Smooth muscle cell (in vitro differentiated cells): Measurements from ENCODE around the gene ADPRM. TPM values are rescaled to one million over a fixed set of nuclear protein-coding genes. Genes with fewer than 3 reads are reported as not detected.

Experiments
- DNase-seq: peaks from one replicate; lab custom pipeline; 2025; ENCODE audit not compliant: unreplicated experiment; lab: John Stamatoyannopoulos, UW
- H2AFZ ChIP-seq: fragments of 200-600 bp; sonication (generic); 2 replicates; pipeline ENCODE4 v1.6.0; 2016; ENCODE audit warnings: antibody characterized with exemption, low read depth, mild to moderate bottlenecking
- H3F3A ChIP-seq: fragments of 200-600 bp; sonication (generic); 2 replicates; pipeline ENCODE4 v1.6.0; 2017; ENCODE audit warnings: antibody characterized with exemption, low read depth
- H3K27ac ChIP-seq: fragments of 200-600 bp; sonication (generic); 2 replicates; pipeline ENCODE4 v1.5.1; 2016; ENCODE audit warnings: low read depth, mild to moderate bottlenecking
- H3K27me3 ChIP-seq: fragments of 200-600 bp; sonication (generic); 2 replicates; pipeline ENCODE4 v1.6.1; 2016; ENCODE audit warnings: low read depth, mild to moderate bottlenecking
- H3K36me3 ChIP-seq: fragments of 200-600 bp; sonication (generic); 2 replicates; pipeline ENCODE4 v1.5.1; 2016; ENCODE audit warnings: low read depth
- H3K4me1 ChIP-seq: fragments of 200-600 bp; sonication (generic); 2 replicates; pipeline ENCODE4 v1.5.1; 2016; ENCODE audit warnings: low read depth
- H3K4me2 ChIP-seq: fragments of 200-600 bp; sonication (generic); 2 replicates; pipeline ENCODE4 v1.6.0; 2016; ENCODE audit warnings: mild to moderate bottlenecking
- H3K4me3 ChIP-seq: fragments of 200-600 bp; sonication (generic); 2 replicates; pipeline ENCODE4 v1.5.1; 2016; ENCODE audit warnings: mild to moderate bottlenecking
- H3K79me2 ChIP-seq: fragments of 200-600 bp; sonication (generic); 2 replicates; pipeline ENCODE4 v1.6.0; 2016; ENCODE audit warnings: low read depth, mild to moderate bottlenecking
- H3K9ac ChIP-seq: fragments of 200-600 bp; sonication (generic); 2 replicates; pipeline ENCODE4 v1.6.0; 2016; ENCODE audit warnings: low read depth
- H3K9me3 ChIP-seq: fragments of 200-600 bp; sonication (generic); replicated peaks from 2 replicates; pipeline ENCODE4 v1.5.1; 2016; ENCODE audit warnings: low read depth
- H4K20me1 ChIP-seq: fragments of 200-600 bp; sonication (generic); 2 replicates; pipeline ENCODE4 v1.6.0; 2016; ENCODE audit warnings: low read depth
- WGBS: methylation state at CpG from one replicate; pipeline ENCODE4 v1.1.7; 2016; ENCODE audit warnings: low lambda C conversion rate; 5-methylcytosine and 5-hydroxymethylcytosine counted together
- polyA plus RNA-seq: library from polyadenylated mRNA; unstranded; fragments of >200 nt; fragmentation: Nextera tagmentation; extraction: Ambion mirVana; gene quantifications from 2 replicates; pipeline ENCODE4 v1.2.1, GENCODE V29; 2016
- total RNA-seq: library from RNA; depleted of rRNA; stranded (reverse); fragments of >200 nt; gene quantifications from 2 replicates; pipeline ENCODE4 v1.2.3, GENCODE V29; 2014
- TF ChIP-seq, protein P1 (sequence below): fragments of 200-600 bp; sonication (generic); IDR thresholded peaks from 2 replicates; pipeline ENCODE4 v1.5.1; 2017; ENCODE audit warnings: borderline replicate concordance, mild to moderate bottlenecking, antibody characterized with exemption; ENCODE audit not compliant: insufficient read depth, poor library complexity, severe bottlenecking

ADPRM gene
- total and polyA plus RNA-seq, 2 experiments from 2014 or later, result 8.3 to 11.3 TPM

DNA sequence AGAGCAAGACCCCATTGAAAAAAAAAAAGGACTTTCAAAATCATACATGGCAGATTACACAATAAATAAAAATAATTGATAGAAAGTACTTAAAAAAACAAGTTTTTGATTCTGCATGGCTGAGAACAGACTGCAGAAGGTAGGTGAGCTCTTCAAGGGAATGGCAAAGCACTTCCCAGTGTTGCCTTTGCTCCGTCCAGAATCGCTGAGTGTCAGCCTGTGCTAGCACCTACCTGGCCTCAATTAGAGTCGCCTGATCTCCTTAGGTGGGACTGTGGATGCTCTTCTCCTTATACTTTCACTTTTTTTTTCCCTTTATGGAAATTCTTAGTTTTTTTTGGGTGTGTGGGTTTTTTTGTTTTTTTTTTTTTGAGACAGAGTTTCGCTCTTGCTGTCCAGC, 38.4 kb downstream of the ADPRM start:
- no peak overlapping the region for H2AFZ ChIP-seq
- H4K20me1 ChIP-seq, result no peaks in the 10 kb centered on the region
- no peak overlapping the region for H3K4me2 ChIP-seq
- no peak overlapping the region for H3K4me3 ChIP-seq
- peaks cover 4% of the 10 kb centered on the region for H3F3A ChIP-seq
- H3K9ac ChIP-seq, result no peak overlapping the region
- H3K27ac ChIP-seq, result no peak overlapping the region
- H3K4me1 ChIP-seq, result peaks cover 5% of the 10 kb centered on the region
- no peaks in the 10 kb centered on the region for H3K9me3 ChIP-seq
- H3K36me3 ChIP-seq, result no peaks in the 10 kb centered on the region
- 88% methylated on average over 4 of the region's 4 CpGs for WGBS
- TF ChIP-seq, protein P1, sequence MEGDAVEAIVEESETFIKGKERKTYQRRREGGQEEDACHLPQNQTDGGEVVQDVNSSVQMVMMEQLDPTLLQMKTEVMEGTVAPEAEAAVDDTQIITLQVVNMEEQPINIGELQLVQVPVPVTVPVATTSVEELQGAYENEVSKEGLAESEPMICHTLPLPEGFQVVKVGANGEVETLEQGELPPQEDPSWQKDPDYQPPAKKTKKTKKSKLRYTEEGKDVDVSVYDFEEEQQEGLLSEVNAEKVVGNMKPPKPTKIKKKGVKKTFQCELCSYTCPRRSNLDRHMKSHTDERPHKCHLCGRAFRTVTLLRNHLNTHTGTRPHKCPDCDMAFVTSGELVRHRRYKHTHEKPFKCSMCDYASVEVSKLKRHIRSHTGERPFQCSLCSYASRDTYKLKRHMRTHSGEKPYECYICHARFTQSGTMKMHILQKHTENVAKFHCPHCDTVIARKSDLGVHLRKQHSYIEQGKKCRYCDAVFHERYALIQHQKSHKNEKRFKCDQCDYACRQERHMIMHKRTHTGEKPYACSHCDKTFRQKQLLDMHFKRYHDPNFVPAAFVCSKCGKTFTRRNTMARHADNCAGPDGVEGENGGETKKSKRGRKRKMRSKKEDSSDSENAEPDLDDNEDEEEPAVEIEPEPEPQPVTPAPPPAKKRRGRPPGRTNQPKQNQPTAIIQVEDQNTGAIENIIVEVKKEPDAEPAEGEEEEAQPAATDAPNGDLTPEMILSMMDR, result no peak
- DNase-seq, result no peak
- no peaks in the 10 kb centered on the region for H3K27me3 ChIP-seq
- H3K79me2 ChIP-seq, result no peaks in the 10 kb centered on the region

DNA sequence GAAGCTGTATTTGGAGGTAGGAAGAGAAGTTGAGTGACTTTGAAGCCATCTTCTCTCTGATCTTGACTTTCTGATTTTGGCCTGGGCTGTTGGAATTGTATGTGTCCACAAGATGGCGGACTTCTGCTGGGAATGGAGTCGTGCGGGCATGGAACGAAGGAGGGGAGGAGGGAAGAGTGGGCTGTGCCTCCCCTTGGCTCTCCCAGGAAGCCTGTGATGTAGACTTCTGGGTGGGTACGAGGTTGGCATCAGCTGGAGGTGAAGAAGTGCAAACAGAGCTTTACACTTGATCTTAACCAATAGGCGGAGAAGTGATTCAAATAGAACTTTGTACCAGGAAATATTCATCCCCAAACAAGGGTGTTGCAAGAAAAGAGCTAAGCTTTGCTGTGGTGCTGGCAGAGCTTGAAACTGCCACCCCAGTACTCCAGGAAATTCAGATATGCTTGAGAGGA, 39.8 kb downstream of the ADPRM start:
- Histone ChIP-seq H3K79me2 (no peaks in the 10 kb centered on the region), H2AFZ (no peak overlapping the region), H3K9me3 (no peaks in the 10 kb centered on the region), H3K27me3 (no peaks in the 10 kb centered on the region), H3K9ac (no peak overlapping the region), H4K20me1 (no peaks in the 10 kb centered on the region), H3K36me3 (no peaks in the 10 kb centered on the region), H3K4me2 (no peak overlapping the region), H3K27ac (no peak overlapping the region), H3K4me3 (no peak overlapping the region), H3F3A (no peaks in the 10 kb centered on the region), H3K4me1 (no peaks in the 10 kb centered on the region)
- 14% methylated on average over 6 of the region's 6 CpGs for WGBS
- DNase-seq, result no peak
- TF ChIP-seq, protein P1, result peak; percentile 79

DNA sequence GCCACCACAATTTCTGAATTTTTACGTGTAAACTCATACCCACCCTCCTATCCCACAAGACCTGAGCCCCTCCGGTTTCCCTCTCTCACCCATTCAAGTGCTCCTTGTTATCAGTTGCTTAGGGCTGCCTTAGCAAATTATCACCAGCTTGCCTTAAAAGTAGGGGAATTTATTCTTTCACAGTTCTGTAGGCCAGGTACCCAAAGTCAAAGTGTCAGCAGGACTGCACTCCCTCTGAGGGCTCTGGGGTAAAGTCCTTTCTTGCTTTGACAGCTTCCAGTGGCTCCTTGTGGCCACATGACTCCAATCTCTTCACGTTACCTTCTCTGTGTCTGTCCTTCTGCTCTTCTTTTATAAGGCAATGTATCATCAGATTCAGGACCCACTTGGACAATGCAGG, 40.3 kb downstream of the ADPRM start:
- no peak for DNase-seq
- Histone ChIP-seq H3K79me2 (no peaks in the 10 kb centered on the region), H3K9me3 (no peaks in the 10 kb centered on the region), H2AFZ (no peak overlapping the region), H3K4me3 (no peak overlapping the region), H3K4me1 (no peaks in the 10 kb centered on the region), H3F3A (no peaks in the 10 kb centered on the region), H4K20me1 (no peaks in the 10 kb centered on the region), H3K27ac (no peak overlapping the region), H3K27me3 (no peaks in the 10 kb centered on the region), H3K9ac (no peak overlapping the region), H3K4me2 (no peak overlapping the region), H3K36me3 (no peaks in the 10 kb centered on the region)
- TF ChIP-seq, protein P1, result no peak
- 85% methylated on average over 3 of the region's 3 CpGs for WGBS

DNA sequence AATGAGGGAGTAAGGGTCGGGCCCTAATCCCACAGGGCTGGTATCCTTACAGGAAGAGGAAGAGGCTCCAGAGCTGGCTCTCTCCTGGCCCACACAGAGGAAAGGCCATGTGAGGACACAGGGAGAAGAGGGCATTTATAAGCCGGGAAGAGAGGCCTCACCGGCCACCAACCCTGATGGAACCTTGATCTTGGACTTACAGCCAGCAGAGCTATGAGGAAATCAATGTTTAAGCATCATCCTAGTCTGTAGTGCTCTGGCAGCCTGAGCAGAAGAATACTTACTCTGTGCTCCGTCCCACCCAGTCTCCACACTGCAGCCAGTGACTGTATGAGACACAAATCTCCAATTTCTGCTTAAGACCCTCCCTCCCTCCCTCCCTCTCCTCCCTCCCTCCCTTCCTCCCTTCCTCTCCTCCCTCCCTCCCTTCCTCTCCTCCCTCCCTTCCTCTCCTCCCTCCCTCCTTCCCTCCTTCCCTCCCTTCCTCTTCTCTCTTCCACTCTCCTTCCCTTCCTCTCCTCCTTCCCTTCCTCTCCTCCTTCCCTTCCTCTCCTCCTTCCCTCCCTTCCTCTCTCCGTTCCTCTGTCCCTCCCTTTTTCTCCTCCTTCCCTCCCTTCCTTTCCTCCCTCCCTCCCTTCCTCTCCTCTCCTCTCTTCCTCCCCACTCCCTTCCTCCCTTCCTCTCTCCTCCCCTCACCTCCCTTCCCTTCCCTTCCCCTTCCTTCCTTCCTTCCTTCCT, 41.3 kb downstream of the ADPRM start:
- Histone ChIP-seq H3K9ac (no peak overlapping the region), H3F3A (no peaks in the 10 kb centered on the region), H3K36me3 (no peaks in the 10 kb centered on the region), H3K4me2 (no peak overlapping the region), H2AFZ (no peak overlapping the region), H3K9me3 (no peaks in the 10 kb centered on the region), H3K79me2 (no peaks in the 10 kb centered on the region), H3K4me1 (no peaks in the 10 kb centered on the region), H3K4me3 (no peak overlapping the region), H3K27me3 (no peaks in the 10 kb centered on the region), H4K20me1 (no peaks in the 10 kb centered on the region), H3K27ac (no peak overlapping the region)
- TF ChIP-seq, protein P1, result no peak
- no peak for DNase-seq
- 67% methylated on average over 4 of the region's 5 CpGs for WGBS
